ENCODE results near the gene MYO15B. TPM values are rescaled to one million over a fixed set of nuclear protein-coding genes. Genes with fewer than 3 reads are reported as not detected.
A peak's percentile ranks its signal among the peaks of the same experiment; 100 is the strongest.
"Not testable (repeated sequence)": the region's sequence is repeated elsewhere in the genome, so short reads cannot be mapped to it uniquely, and the experiment has no call there.

Gene MYO15B
- total RNA-seq, 4 donors from 2014 or later: 64.9 to 209 (median 120) TPM

DNA sequence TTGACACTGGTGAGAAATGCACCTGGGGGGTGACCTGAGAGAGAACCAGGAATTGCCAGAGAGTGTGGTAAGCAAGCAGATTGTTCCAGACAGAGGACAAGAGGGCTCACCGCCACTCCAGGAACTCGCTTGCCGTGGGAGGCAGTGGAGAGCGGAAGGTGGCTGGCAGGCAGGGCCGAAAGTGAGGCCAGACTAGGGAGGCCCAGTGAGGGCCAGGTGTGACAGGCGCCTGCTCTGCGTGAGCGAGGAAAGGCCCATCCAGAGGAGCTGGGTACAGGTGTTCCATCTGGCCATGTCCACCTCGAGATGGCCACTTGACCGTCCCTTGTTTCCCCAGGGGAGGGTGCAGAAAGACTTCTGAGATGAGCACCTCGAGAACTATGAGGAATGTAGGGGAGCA, 11.9 kb upstream of the MYO15B start:
- no peak for DNase-seq
- 80 to 91% methylated on average over 11 of the region's 11 CpGs for WGBS, 2 donors
- H3K36me3 ChIP-seq: peaks cover 1 to 15% of the 10 kb centered on the region in 2 donors
- H3K4me3 ChIP-seq (replicated peaks in 1 of 3): no peak overlapping the region
- no peaks in the 10 kb centered on the region for H3K9me3 ChIP-seq
- intact Hi-C loops (cut with DNase I): no loop called here
- H3K27ac ChIP-seq: no peak overlapping the region
- H3K27me3 ChIP-seq: no peaks in the 10 kb centered on the region
- TF ChIP-seq CTCF (IDR thresholded peaks at IDR 0.05): no peak
- TF ChIP-seq POLR2A (IDR thresholded peaks at IDR 0.05): no peak
- peaks cover 7% of the 10 kb centered on the region in 2 donors for H3K4me1 ChIP-seq

DNA sequence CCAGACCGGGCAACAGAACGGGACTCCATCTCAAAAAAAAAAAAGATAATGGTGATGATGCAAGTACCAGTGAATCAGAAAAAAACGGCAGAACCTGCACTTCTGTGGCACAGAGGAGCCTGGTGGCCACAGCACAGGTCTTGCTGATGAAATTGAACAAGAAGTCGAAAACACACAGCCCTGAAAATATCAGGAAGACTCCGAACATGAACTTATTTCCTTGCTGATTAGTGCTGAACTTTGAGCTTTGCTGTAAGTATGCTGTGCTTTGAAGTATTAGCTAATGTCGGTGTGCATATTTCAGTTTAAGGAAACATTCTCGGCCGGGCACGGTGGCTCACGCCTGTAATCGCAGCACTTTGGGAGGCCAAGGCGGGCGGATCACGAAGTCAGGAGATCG, 10.9 kb upstream of the MYO15B start:
- 83 to 89% methylated on average over 15 of the region's 15 CpGs for WGBS, 2 donors
- H3K36me3 ChIP-seq: peaks cover 0 to 11% of the 10 kb centered on the region in 2 donors
- no peak overlapping the region for H3K4me3 ChIP-seq (replicated peaks in 1 of 3)
- H3K27me3 ChIP-seq: no peaks in the 10 kb centered on the region
- no peak overlapping the region for H3K27ac ChIP-seq
- TF ChIP-seq CTCF (IDR thresholded peaks at IDR 0.05) (no peak), POLR2A (IDR thresholded peaks at IDR 0.05) (no peak)
- peaks cover 7% of the 10 kb centered on the region in 2 donors for H3K4me1 ChIP-seq
- intact Hi-C loops (cut with DNase I): no loop called here
- DNase-seq: no peak
- H3K9me3 ChIP-seq: no peaks in the 10 kb centered on the region

DNA sequence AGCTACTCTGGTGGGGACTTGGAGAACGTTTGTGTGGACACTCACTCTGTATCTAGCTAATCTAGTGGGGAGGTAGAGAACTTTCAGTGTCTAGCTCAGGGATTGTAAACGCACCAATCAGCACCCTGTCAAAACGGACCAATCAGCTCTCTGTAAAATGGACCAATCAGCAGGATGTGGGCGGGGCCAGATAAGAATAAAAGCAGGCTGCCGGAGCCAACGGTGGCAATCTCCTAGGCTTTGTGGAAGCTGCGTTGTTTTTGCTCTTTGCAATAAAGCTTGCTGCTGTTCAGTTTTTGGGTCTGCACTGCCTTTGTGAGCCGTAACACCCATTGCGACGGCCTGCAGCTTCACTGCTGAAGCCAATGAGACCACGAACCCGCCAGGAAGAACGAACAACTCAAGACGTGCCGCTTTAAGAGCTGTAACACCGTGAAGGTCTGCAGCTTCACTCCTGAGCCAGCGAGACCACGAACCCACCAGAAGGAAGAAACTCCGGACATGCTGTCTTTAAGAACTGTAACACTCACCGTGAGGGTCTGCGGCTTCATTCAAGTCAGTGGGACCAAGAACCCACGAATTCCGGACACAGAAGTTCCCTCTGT, 6.4 kb upstream of the MYO15B start:
- H3K4me3 ChIP-seq (replicated peaks in 1 of 3); H3K27ac ChIP-seq; H3K36me3 ChIP-seq; H3K4me1 ChIP-seq; H3K9me3 ChIP-seq; DNase-seq; intact Hi-C loops (cut with DNase I); H3K27me3 ChIP-seq: not testable (repeated sequence)
- 92 to 96% methylated on average over 23 of the region's 23 CpGs for WGBS, 2 donors

DNA sequence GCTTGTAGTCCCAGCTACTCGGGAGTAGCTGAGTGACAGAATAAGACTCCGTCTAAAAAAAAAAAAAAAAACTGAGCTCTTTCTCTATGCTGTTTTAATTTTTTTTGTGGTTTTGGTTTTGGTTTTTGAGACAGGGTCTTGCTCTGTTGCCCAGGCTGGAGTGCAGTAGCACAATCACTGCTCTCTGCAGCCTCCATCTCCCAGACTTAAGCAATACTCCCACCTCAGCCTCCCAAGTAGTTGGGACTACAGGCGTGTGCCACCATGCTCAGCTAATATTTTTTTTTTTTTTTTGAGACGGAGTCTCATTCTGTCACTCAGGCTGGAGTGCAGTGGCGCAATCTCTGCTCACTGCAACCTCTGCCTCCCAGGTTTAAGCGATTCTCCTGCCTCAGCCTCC, 4.4 kb upstream of the MYO15B start:
- H3K4me3 ChIP-seq (replicated peaks in 1 of 3); H3K9me3 ChIP-seq; intact Hi-C loops (cut with DNase I); DNase-seq; H3K27ac ChIP-seq; H3K36me3 ChIP-seq; H3K27me3 ChIP-seq: not testable (repeated sequence)
- H3K4me1 ChIP-seq: peaks cover 14 to 16% of the 10 kb centered on the region in 2 donors
- 93 to 95% methylated on average over 6 of the region's 6 CpGs for WGBS, 2 donors

- peaks cover 7 to 13% of the 10 kb centered on the region in 2 donors for H3K4me1 ChIP-seq
- intact Hi-C loops (cut with DNase I): loop anchor here (5.0 kb wide), 1 partner anchor 58 kb away; the partner anchor contains the start of gene LLGL2
- H3K27ac ChIP-seq: no peak overlapping the region
- no peak overlapping the region for H3K4me3 ChIP-seq (replicated peaks in 1 of 3)
- H3K36me3 ChIP-seq: no peaks in the 10 kb centered on the region
- 89 to 100% methylated on average over 1 to 2 of the region's 7 CpGs for WGBS, 2 donors
- no peaks in the 10 kb centered on the region for H3K27me3 ChIP-seq
- H3K9me3 ChIP-seq: no peaks in the 10 kb centered on the region
- DNase-seq: no peak
- TF ChIP-seq CTCF (IDR thresholded peaks at IDR 0.05) (no peak), POLR2A (IDR thresholded peaks at IDR 0.05) (no peak)
These were observed 2.8 kb upstream of the MYO15B start for GRCh38 chr17:75584849-75585175.

- TF ChIP-seq CTCF (IDR thresholded peaks at IDR 0.05) (no peak), POLR2A (IDR thresholded peaks at IDR 0.05) (no peak)
- no peaks in the 10 kb centered on the region for H3K36me3 ChIP-seq
These were observed 1.0 kb downstream of the MYO15B start for GRCh38 chr17:75588596-75589011.

More at GRCh38 chr17:75588596-75589011, 1.0 kb downstream of the MYO15B start:
- intact Hi-C loops (cut with DNase I): loop anchor here (5.0 kb wide), 1 partner anchor 61 kb away; the partner anchor contains the start of gene LLGL2
- 0 to 4% methylated on average over 1 to 5 of the region's 49 CpGs for WGBS, 2 donors
- peak; percentile 67 to 68 for DNase-seq
- peaks cover 7 to 15% of the 10 kb centered on the region in 2 donors for H3K4me1 ChIP-seq
- no peaks in the 10 kb centered on the region for H3K9me3 ChIP-seq
- H3K4me3 ChIP-seq (replicated peaks in 1 of 3): peak overlapping the region; percentile 53 to 67 (median 58)
- peak overlapping the region; percentile 92 to 97 (median 97) for H3K27ac ChIP-seq
- H3K27me3 ChIP-seq: no peaks in the 10 kb centered on the region
